HG02870 (cell line): Measurements from ENCODE around the gene TPCN2.
A peak's percentile ranks its signal among the peaks of the same experiment; 100 is the strongest.

Experiments used
- ATAC-seq: cut with Tn5 transposase; IDR thresholded peaks from one replicate; pipeline ENCODE4 v1.9.1; 2021; ENCODE audit warnings: mild to moderate bottlenecking, moderate library complexity; ENCODE audit not compliant: unreplicated experiment

TPCN2 gene

GRCh38 chr11:69055598-69056516 is 7.1 kb downstream of the TPCN2 start:
- ATAC-seq, result peak; percentile 75

DNA sequence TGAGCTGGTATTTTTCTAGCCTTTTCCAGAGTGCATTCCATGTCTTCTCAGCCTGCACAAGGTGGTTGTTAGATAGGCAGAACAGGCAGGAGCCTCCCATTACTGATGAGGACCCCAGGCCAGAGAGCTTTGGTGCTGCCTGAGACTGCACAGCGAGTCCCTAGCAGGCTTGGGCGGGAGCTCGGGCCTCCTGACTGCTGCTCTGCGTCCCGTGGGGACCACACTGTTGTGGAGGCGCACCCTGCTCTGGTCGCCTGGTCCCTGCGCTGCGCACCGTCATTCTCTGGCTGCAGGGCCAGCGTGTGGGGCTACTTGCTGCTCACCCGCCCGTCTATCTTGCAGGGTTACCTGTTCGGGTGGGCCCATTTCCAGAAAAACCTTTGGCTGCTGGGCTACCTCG is 8.5 kb downstream of the TPCN2 start:
- ATAC-seq, result no peak

DNA sequence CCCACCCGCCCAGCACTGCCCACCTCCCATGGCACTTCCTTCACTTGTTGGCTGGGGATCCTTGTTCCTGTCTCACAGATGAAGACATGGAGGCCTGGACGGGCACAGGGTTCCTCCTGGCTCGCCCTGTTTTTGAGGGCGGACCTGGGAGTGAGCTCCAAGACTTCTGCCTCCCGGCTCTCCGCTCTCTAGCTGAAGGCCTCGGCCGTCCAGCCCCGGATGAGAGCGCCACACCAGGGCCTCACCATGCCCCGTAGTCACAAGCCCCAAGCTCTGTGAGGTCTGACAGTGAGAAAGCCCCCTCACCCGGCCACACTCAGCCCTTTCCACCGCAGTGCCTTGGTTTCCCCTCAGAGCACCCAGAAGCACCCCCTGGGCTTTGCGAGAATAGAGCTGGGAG is 9.1 kb downstream of the TPCN2 start:
- no peak for ATAC-seq

GRCh38 chr11:69058511-69059270 is 10.0 kb downstream of the TPCN2 start:
- ATAC-seq, result no peak

DNA sequence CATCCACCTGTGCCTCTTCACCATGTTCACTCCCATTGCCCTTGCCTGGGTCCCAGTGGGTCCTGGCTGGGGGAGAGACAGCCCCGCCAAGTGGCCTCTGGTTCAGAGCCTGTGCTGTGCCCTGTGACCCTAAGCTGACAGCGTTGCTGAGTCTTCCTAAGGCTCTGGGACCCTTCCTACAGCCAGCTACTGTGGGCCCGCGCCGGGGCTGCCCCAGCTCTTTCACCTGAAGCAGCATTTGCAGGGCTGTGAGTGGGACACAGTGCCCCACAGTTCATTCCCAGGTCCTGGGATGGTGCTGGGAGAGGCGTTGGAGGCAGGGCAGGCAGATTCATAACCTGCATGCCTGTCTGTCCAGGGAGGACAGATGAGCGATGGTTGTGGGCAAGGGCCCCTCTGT is 10.7 kb downstream of the TPCN2 start:
- ATAC-seq, result no peak

DNA sequence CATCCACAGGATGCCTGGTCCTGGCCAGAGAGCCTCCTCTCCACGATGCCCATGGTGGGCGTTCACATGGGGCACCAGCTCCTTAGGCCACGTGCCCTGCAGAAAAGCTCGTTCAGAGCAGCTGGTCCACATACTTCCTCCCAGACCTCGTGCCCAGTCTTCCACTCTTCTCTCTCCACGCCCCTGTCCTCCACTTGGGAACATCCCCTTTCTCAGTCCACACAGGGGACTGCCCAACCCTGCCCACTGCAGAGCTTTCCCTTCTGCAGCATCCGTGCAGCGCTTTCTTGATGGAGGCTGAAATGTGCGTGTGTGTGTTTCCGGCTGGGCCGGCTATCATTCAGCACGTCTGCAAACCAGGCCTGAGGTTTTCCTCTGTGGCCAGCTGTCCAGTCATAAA is 11.3 kb downstream of the TPCN2 start:
- no peak for ATAC-seq

DNA sequence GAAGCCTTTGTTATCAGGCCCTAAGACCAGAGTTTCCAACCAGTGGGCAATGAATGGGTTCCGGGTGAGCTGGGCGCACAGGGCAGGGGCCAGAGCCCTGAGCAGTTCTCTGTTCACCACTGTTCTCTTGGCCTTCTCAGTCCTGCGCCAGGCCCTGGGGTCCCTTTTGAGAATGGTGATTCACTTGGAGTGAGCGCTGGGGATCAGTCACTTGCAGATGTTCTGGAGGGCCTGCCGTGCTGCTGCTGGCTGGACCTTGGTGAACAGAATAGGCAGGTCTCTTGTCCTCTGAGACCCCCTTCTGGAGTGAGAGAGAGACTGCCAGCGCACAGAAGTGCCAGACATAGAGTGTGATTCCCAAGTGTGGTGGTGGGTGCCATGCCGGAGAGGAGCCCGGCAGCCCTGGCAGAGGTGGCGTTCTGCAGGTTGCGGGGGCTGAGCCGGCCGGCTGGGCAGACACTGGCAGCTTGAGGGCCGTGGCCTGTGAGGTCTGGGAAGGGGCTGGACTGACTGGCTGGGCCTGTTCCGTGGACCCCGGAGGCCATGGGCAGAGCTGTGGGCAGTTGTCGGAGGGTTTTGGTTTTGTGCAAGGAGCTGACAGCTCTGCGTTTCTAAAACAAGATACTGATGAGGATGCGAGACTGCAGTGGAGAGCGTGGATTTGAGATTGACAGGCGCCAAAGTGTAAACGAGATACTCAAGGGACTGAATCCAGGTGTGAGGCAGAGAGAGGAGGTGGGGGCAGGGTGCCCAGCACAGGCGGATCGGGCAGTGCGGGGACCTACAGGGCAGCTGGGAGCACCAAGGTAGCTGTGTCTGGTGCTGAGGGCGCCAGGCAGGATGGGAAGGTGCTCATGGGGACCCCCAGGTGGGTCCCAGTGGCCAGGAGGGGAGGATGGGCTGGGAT is 12.3 kb downstream of the TPCN2 start:
- ATAC-seq, result no peak

- no peak for ATAC-seq
These were observed 13.0 kb downstream of the TPCN2 start for GRCh38 chr11:69061713-69062053.

- ATAC-seq, result no peak
These were observed 13.6 kb downstream of the TPCN2 start for GRCh38 chr11:69062169-69062855.

GRCh38 chr11:69062873-69063651 is 14.3 kb downstream of the TPCN2 start:
- ATAC-seq, result no peak

DNA sequence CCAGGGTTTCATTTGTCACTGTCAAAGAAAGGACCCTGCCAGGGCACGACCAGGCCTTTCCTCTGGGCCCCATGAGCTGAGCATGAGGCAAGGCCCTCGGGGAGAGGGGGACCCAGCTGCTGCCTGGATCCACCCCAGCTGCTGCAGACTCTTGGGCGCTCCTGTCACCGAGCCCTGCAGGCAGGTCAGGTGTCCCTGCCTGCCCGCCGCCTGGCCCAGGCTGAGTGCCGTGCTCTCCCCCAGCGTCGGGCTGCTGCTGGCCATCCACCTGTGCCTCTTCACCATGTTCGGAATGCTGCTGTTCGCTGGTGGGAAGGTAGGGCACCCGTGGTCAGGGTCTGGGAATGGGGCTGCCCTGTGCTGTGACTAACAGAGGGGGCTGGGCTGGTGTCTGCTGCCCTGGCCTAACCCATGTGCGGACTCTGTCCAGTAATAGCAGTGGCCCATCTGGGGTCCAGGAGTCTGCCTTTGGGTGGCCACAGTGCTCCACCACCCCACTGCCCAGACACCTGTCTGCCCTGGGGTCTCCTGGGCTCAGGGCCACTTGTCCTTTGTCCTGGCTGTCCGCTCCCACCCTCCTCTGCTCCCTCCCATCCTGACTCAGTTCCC is 15.0 kb downstream of the TPCN2 start:
- ATAC-seq, result no peak

- ATAC-seq, result no peak
These were observed 15.7 kb downstream of the TPCN2 start for GRCh38 chr11:69064394-69064957.

DNA sequence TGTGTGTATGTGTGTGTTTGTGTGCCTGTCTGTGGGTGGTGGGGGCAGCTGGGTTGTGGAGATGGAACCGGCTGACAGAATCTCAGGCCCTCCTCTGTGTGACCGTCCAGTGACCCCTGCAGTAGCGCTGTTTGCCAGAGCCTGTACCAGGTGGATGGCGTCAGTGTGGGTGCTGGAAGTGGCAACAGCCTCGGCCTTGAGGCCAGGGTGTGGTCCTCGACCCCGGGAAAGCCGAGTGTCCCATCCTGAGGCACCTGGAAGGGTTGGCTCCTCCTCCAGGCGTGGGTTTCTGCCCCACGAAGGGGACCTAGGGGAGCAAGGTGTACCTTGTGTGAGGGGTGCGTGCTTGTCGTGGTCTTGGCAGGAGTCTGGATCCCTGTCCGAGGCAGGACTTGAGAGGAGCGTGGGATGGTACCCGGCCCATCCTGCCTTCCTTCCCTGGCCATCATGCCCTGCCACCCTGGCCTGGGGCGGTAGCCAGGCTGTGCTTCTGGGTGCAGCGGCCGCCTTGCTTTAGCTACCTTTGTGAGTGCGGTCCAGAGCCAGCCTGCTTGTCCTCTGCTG is 16.5 kb downstream of the TPCN2 start:
- ATAC-seq, result no peak

GRCh38 chr11:69066122-69067112 is 17.7 kb downstream of the TPCN2 start:
- no peak for ATAC-seq

GRCh38 chr11:69067200-69067599 is 18.5 kb downstream of the TPCN2 start:
- ATAC-seq, result no peak

DNA sequence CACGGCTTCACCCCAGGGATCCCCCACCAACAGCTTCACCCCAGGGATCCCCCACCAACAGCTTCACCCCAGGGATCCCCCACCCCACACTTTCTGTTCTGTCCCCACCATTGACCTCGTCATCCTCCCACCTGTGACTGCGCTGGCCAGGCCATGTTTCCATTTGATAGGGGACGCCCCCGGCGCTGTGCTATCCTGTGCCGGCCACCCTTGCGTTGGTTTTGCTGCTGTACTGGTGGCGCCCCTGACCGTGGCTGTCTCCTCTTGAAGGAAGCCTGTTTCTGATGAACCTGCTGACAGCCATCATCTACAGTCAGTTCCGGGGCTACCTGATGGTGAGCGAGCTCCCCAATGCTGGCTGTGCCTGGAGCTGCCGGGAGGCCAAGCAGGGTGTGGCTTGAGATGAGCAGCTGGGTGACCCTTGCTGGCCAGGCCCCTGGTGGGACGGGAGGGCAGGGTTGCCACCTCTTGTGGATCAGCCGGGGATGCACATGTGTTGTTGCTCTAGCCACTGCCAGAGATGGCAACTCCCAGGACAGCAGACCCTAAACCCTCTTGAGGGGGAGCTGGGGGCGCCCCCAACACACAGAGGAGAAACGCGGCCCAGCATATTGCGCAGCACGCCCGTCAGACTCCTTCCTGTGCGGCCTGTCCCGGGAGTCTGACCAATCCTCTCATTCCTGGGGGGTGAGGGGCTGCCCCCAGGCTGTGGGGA is 22.5 kb downstream of the TPCN2 start:
- ATAC-seq, result no peak

DNA sequence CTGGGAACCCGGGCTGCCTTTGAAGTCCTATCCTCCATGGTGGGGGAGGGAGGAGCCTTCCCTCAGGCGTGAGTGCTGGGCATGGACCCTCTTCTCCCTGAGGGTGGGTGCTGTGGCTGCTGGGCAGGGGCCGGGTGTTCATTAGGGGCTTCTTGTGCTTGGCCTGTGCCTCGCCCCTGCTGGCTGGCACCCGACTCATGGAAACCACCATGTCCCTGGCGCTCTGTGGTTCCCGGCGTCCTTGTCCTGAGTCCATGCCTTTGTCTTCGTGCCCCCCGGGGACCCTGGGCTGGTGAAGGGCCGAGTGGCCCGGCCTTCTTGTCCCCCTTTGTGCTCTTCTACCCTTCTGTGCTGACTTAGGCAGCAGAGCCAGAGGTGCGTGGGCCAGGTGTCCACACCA is 23.2 kb downstream of the TPCN2 start:
- no peak for ATAC-seq
